HepG2 (cell line): ENCODE measurements around the gene GAS2. TPM values are rescaled to one million over a fixed set of nuclear protein-coding genes. Genes with fewer than 3 reads are reported as not detected.

Experiments
- ATAC-seq: fragments of 200-7000 bp; cut with Tn5 transposase; 3 replicates; pipeline ENCODE4 v1.9.1; 2020; ENCODE audit warnings: mild to moderate bottlenecking, moderate library complexity
- BruUV-seq: library from RNA; stranded (reverse); fragments of 400-500 nt; replicated peaks from 2 replicates; lab custom pipeline; 2021; lab: Mats Ljungman, UMichigan
- CTCF ChIA-PET: fragments of 300-600 bp; formaldehyde crosslinking; extraction: SDS; loops from one replicate; lab custom pipeline; 2021; ENCODE audit warnings: low total read pairs, inconsistent platforms, low intra/inter-chr PET ratio; lab: Yijun Ruan, JAX
- POLR2A ChIA-PET: fragments of 350-600 bp; sonication (Branson Sonifier 250); formaldehyde crosslinking; loops from one replicate; lab custom pipeline; 2020; ENCODE audit warnings: antibody characterized with exemption, inconsistent platforms; lab: Yijun Ruan, JAX
- DNase-seq: peaks from one replicate; pipeline ENCODE4 v3.0.0-alpha.2; 2015; ENCODE audit warnings: low spot score
- FAIRE-seq: peaks from 3 replicates; lab custom pipeline; 2011; peaks lifted over from hg19 to GRCh38; lab: Jason Lieb, UNC
- H2AFZ ChIP-seq: one replicate; pipeline ENCODE4 v1.6.1; 2011; ENCODE audit warnings: low read length, inconsistent platforms
- H3K27ac ChIP-seq: fragments of 300-600 bp; 3 replicates; pipeline ENCODE4 v1.8.0; 2011; ENCODE audit warnings: mixed run types, mild to moderate bottlenecking, mixed read lengths, low read length, inconsistent platforms; ENCODE audit not compliant: insufficient read depth; ENCODE audit errors: extremely low read length
- H3K27me3 ChIP-seq, 2 experiments: fragments of 200-600 bp in 1 of 2; 2 replicates in 1 of 2; 3 replicates in 1 of 2; pipeline versions ENCODE4 v1.6.0 to v1.8.0; 2011; ENCODE audit warnings: low read length in 2 of 2, mild to moderate bottlenecking in 2 of 2, moderate library complexity in 2 of 2, inconsistent platforms in 1 of 2; ENCODE audit not compliant: insufficient read depth in 2 of 2, control insufficient read depth in 1 of 2
- H3K36me3 ChIP-seq, 2 experiments: fragments of 200-600 bp in 1 of 2; replicated peaks in 1 of 2; 2 replicates in 1 of 2; 3 replicates in 1 of 2; pipeline versions ENCODE4 v1.5.1 to v1.8.0; 2011; ENCODE audit warnings: low read length in 2 of 2, inconsistent platforms in 1 of 2; ENCODE audit not compliant: insufficient read depth in 2 of 2, control insufficient read depth in 1 of 2
- H3K4me1 ChIP-seq: 2 replicates; pipeline ENCODE4 v1.5.1; 2012; ENCODE audit warnings: low read length, inconsistent platforms; ENCODE audit not compliant: insufficient read depth
- H3K4me2 ChIP-seq: 2 replicates; pipeline ENCODE4 v1.6.0; 2011; ENCODE audit warnings: low read depth, low read length, inconsistent platforms
- H3K4me3 ChIP-seq, 3 experiments: fragments of 200-600 bp in 1 of 3; sonication (generic), shearing (Covaris generic) in 1 of 3; replicated peaks in 1 of 3; 2 replicates each; pipeline ENCODE4 v1.5.1; 2011 to 2016; ENCODE audit warnings: low read length in 3 of 3, inconsistent platforms in 2 of 3, low read depth in 2 of 3, mild to moderate bottlenecking in 2 of 3, control low read depth in 1 of 3, mixed read lengths in 1 of 3; ENCODE audit not compliant: insufficient read depth in 1 of 3
- H3K79me2 ChIP-seq: one replicate; pipeline ENCODE4 v1.6.1; 2011; ENCODE audit warnings: low read length, inconsistent platforms; ENCODE audit not compliant: insufficient read depth
- H3K9ac ChIP-seq: 2 replicates; pipeline ENCODE4 v1.6.0; 2011; ENCODE audit warnings: mild to moderate bottlenecking, low read depth, low read length, inconsistent platforms; ENCODE audit not compliant: insufficient read depth
- H3K9me3 ChIP-seq: 2 replicates; pipeline ENCODE4 v1.5.1; 2012; ENCODE audit warnings: mild to moderate bottlenecking, low read length
- H4K20me1 ChIP-seq: 2 replicates; pipeline ENCODE4 v1.6.0; 2011; ENCODE audit warnings: inconsistent platforms, mild to moderate bottlenecking, low read length, moderate library complexity; ENCODE audit not compliant: insufficient read depth
- AKNA ChIP-seq: sonication (generic); formaldehyde crosslinking; IDR thresholded peaks from 2 replicates; pipeline ENCODE4 v1.4.0; 2020; ENCODE audit warnings: missing genetic modification reagents, borderline replicate concordance
- CERS6 ChIP-seq: sonication (generic); formaldehyde crosslinking; IDR thresholded peaks from 2 replicates; pipeline ENCODE4 v1.5.0; 2020; ENCODE audit warnings: missing genetic modification reagents
- CHD2 ChIP-seq: IDR thresholded peaks from 2 replicates; pipeline ENCODE4 v1.6.1; 2011; ENCODE audit warnings: low read depth, low read length, improper control_type of control experiment
- FIP1L1 ChIP-seq: fragments of 200-400 bp; formaldehyde crosslinking; IDR thresholded peaks from 2 replicates; pipeline ENCODE4 v1.6.1; 2018; ENCODE audit warnings: low read depth, mild to moderate bottlenecking, low read length, moderate library complexity, borderline replicate concordance; ENCODE audit not compliant: insufficient read depth
- HNF4G ChIP-seq, 2 experiments: sonication (generic) in 1 of 2; formaldehyde crosslinking in 1 of 2; IDR thresholded peaks; 2 replicates each; pipeline versions ENCODE4 v1.4.0 to v1.6.1; 2011 to 2020; ENCODE audit warnings: borderline replicate concordance in 2 of 2, low read depth in 2 of 2, mild to moderate bottlenecking in 2 of 2, low read length in 1 of 2, missing genetic modification reagents in 1 of 2, moderate library complexity in 1 of 2
- MATR3 ChIP-seq: sonication (generic); formaldehyde crosslinking; IDR thresholded peaks from 2 replicates; pipeline ENCODE4 v1.4.0; 2020; ENCODE audit warnings: missing genetic modification reagents
- NONO ChIP-seq, 2 experiments: fragments of 450-650 bp in 1 of 2; sonication (generic) in 1 of 2; formaldehyde crosslinking in 1 of 2; IDR thresholded peaks in 1 of 2; conservative IDR thresholded peaks in 1 of 2; 2 replicates each; pipeline versions ENCODE4 v1.6.1 to v1.8.0; 2017 to 2022; ENCODE audit warnings: mild to moderate bottlenecking in 1 of 2, missing genetic modification reagents in 1 of 2, moderate library complexity in 1 of 2
- TBP ChIP-seq: sonication (generic); formaldehyde crosslinking; IDR thresholded peaks from 2 replicates; pipeline ENCODE4 v1.5.0; 2020; ENCODE audit warnings: missing genetic modification reagents
- TMF1 ChIP-seq: sonication (generic); formaldehyde crosslinking; IDR thresholded peaks from 2 replicates; pipeline ENCODE4 v1.8.1; 2022; ENCODE audit warnings: low read depth, missing genetic modification reagents
- TSC22D2 ChIP-seq: sonication (generic); formaldehyde crosslinking; IDR thresholded peaks from 2 replicates; pipeline ENCODE4 v1.5.1; 2020; ENCODE audit warnings: missing genetic modification reagents, mild to moderate bottlenecking, borderline replicate concordance
- ZBTB26 ChIP-seq: IDR thresholded peaks from 2 replicates; pipeline ENCODE4 v1.6.1; 2016; ENCODE audit warnings: missing compliant biosample characterization, missing genetic modification reagents, borderline replicate concordance
- ZNF441 ChIP-seq: sonication (generic); formaldehyde crosslinking; IDR thresholded peaks from 2 replicates; pipeline ENCODE4 v1.7.0; 2021; ENCODE audit warnings: missing genetic modification reagents, borderline replicate concordance
- ZNF468 ChIP-seq: sonication (generic); formaldehyde crosslinking; IDR thresholded peaks from 2 replicates; pipeline ENCODE4 v1.8.0; 2022; ENCODE audit warnings: mild to moderate bottlenecking, moderate library complexity, missing genetic modification reagents
- ZNF773 ChIP-seq: sonication (generic); formaldehyde crosslinking; IDR thresholded peaks from 2 replicates; pipeline ENCODE4 v1.4.0; 2020; ENCODE audit warnings: missing genetic modification reagents, borderline replicate concordance
- WGBS: methylation state at CpG from one replicate; pipeline ENCODE4 v1.1.6; 2017; ENCODE audit warnings: low lambda C conversion rate; 5-methylcytosine and 5-hydroxymethylcytosine counted together
- in situ Hi-C: cut with HindIII; loops from 2 replicates; pipeline ENCODE4 v1.10.0; 2017; ENCODE audit warnings: low pct_unique_long_range_greater_than_20kb; ENCODE audit not compliant: extremely low pct_ligation_motif_present
- intact Hi-C: fragments of 100-400 bp; cut with micrococcal nuclease; formaldehyde crosslinking; loops from one replicate; pipeline ENCODE4 v1.10.0; 2022; ENCODE audit not compliant: unreplicated experiment
- polyA plus RNA-seq, 8 experiments: library from polyadenylated mRNA; depleted of rRNA in 3 of 8; stranded (reverse) in 7 of 8; unstranded in 1 of 8; fragments of >200 nt; fragmentation: Illumina TruSeq in 4 of 8; extraction: Trizol in 4 of 8; gene quantifications; 2 replicates each; pipeline versions ENCODE4 v1.2.1 to v1.2.3, GENCODE V29; 2011 to 2016; ENCODE audit warnings: low read depth in 4 of 8, missing spikeins in 1 of 8, mixed read lengths in 1 of 8; ENCODE audit not compliant: insufficient read depth in 1 of 8
- total RNA-seq, 5 experiments: library from RNA; depleted of rRNA; stranded (reverse); fragments of >200 nt; fragmentation: Illumina TruSeq; extraction: Trizol; gene quantifications; 2 replicates each; pipeline ENCODE4 v1.2.3, GENCODE V29; 2016; ENCODE audit warnings: low read depth in 1 of 5

GAS2 gene
- total and polyA plus RNA-seq, 2 of the 13 experiments (the other 11 are each of a cell fraction or from before 2014, with no cell fraction given), result 26.0 to 85.1 TPM

- TF ChIP-seq ZBTB26 (CRISPR knock-in tag) (no peak), ZNF468 (CRISPR knock-in tag) (no peak), FIP1L1 (no peak), ZNF773 (CRISPR knock-in tag) (no peak)
These were observed 1.8 kb downstream of the GAS2 start (continued) for GRCh38 chr11:22668005-22668796.

- Histone ChIP-seq H3K79me2 (peaks cover 57% of the 10 kb centered on the region), H3K4me1 (peaks cover 83% of the 10 kb centered on the region), H3K4me3 (no peak overlapping the region), H4K20me1 (no peaks in the 10 kb centered on the region), H3K27me3 (no peaks in the 10 kb centered on the region; a peak in 1 of 5 replicates), H3K27ac (no peak overlapping the region), H3K9ac (no peak overlapping the region), H3K9me3 (no peaks in the 10 kb centered on the region), H3K36me3 (no peaks in the 10 kb centered on the region), H2AFZ (no peak overlapping the region), H3K4me2 (no peak overlapping the region)
- no peak for FAIRE-seq
- ChIA-PET POLR2A (no interaction called here), CTCF (no interaction called here)
- BruUV-seq, result no TSS peak
- intact Hi-C loops, result no loop called here
- ATAC-seq, result no peak
- WGBS, result 93% methylated on average over 2 of the region's 2 CpGs
- in situ Hi-C loops, result loop anchor here (5.0 kb wide), 2 partner anchors 58 to 118 kb away; no protein-coding TSS in a partner anchor
- DNase-seq, result no peak
- no peak for TF ChIP-seq TSC22D2
- no peak for TF ChIP-seq CHD2
- no peak for TF ChIP-seq TMF1 (CRISPR knock-in tag)
- no peak for TF ChIP-seq TBP
- TF ChIP-seq NONO (IDR thresholded peaks at IDR 0.05), result no peak
- no peak for TF ChIP-seq NONO (CRISPR knock-in tag; conservative IDR thresholded peaks at IDR 0.05)
- TF ChIP-seq HNF4G (IDR thresholded peaks at IDR 0.05; ENCODE audit: borderline replicate concordance, low read depth, low read length), result no peak
- no peak for TF ChIP-seq HNF4G (CRISPR knock-in tag; IDR thresholded peaks at IDR 0.05; ENCODE audit: borderline replicate concordance, low read depth)
- no peak for TF ChIP-seq ZNF441 (CRISPR knock-in tag)
- TF ChIP-seq CERS6 (CRISPR knock-in tag), result no peak
- no peak for TF ChIP-seq AKNA (CRISPR knock-in tag)
- no peak for TF ChIP-seq MATR3 (CRISPR knock-in tag)
These were observed 3.0 kb downstream of the GAS2 start for GRCh38 chr11:22669368-22669767.
